Endothelial cell (in vitro differentiated cells): Measurements from ENCODE around the gene FBXL7. TPM values are rescaled to one million over a fixed set of nuclear protein-coding genes. Genes with fewer than 3 reads are reported as not detected.

Experiments used
- DNase-seq: peaks from one replicate; pipeline ENCODE4 v3.0.0; 2021; ENCODE audit warnings: low spot score
- H3K27ac Mint-ChIP-seq: one replicate; pipeline ENCODE4 v1.8.0; 2021; ENCODE audit warnings: mixed read lengths, inconsistent platforms; ENCODE audit not compliant: unreplicated experiment
- H3K27me3 Mint-ChIP-seq: one replicate; pipeline ENCODE4 v1.8.0; 2021; ENCODE audit warnings: mild to moderate bottlenecking, moderate library complexity, mixed read lengths, inconsistent platforms; ENCODE audit not compliant: unreplicated experiment
- H3K36me3 Mint-ChIP-seq: one replicate; pipeline ENCODE4 v1.8.0; 2021; ENCODE audit warnings: mild to moderate bottlenecking, low read depth, mixed read lengths, inconsistent platforms; ENCODE audit not compliant: unreplicated experiment
- H3K4me1 Mint-ChIP-seq: one replicate; pipeline ENCODE4 v1.8.0; 2021; ENCODE audit warnings: mild to moderate bottlenecking, mixed read lengths, inconsistent platforms; ENCODE audit not compliant: unreplicated experiment
- H3K4me3 Mint-ChIP-seq: one replicate; pipeline ENCODE4 v1.8.0; 2021; ENCODE audit warnings: mild to moderate bottlenecking, mixed read lengths, inconsistent platforms; ENCODE audit not compliant: unreplicated experiment
- H3K9me3 Mint-ChIP-seq: one replicate; pipeline ENCODE4 v1.8.0; 2021; ENCODE audit warnings: mixed read lengths, inconsistent platforms; ENCODE audit not compliant: unreplicated experiment
- CTCF ChIP-seq: fragments of 200-600 bp; sonication (generic); IDR thresholded peaks from one replicate; pipeline ENCODE4 v1.5.0; 2021; ENCODE audit warnings: antibody characterized with exemption; ENCODE audit not compliant: unreplicated experiment
- microRNA-seq: library from miRNA; unstranded; fragments of <30 nt; microRNA quantifications from one replicate; pipeline ENCODE4, GENCODE V29; 2020; ENCODE audit not compliant: unreplicated experiment
- total RNA-seq: library from RNA; stranded (reverse); fragmentation: NEBNext Ultra II Directional; extraction: Animal tissue kit (Norgen Biotek cat#: 25700); gene quantifications from one replicate; pipeline ENCODE4 v1.2.1, GENCODE V29; 2021; ENCODE audit not compliant: unreplicated experiment

The FBXL7 gene
- total RNA-seq, 1 donor from 2014 or later: 63.8 TPM

- TF ChIP-seq CTCF: no peak
- no peak overlapping the region for H3K27ac Mint-ChIP-seq
- no peaks in the 10 kb centered on the region for H3K36me3 Mint-ChIP-seq
- DNase-seq: no peak
- H3K9me3 Mint-ChIP-seq: no peaks in the 10 kb centered on the region
- H3K27me3 Mint-ChIP-seq: peaks cover 1% of the 10 kb centered on the region
- H3K4me1 Mint-ChIP-seq: no peaks in the 10 kb centered on the region
- H3K4me3 Mint-ChIP-seq: no peak overlapping the region
Observed at GRCh38 chr5:15977851-15978250, 477.9 kb downstream of the FBXL7 start.

- TF ChIP-seq CTCF: no peak
- no peaks in the 10 kb centered on the region for H3K36me3 Mint-ChIP-seq
- peaks cover 1% of the 10 kb centered on the region for H3K27me3 Mint-ChIP-seq
- no peak overlapping the region for H3K27ac Mint-ChIP-seq
- no peaks in the 10 kb centered on the region for H3K4me1 Mint-ChIP-seq
- no peak for DNase-seq
- H3K9me3 Mint-ChIP-seq: no peaks in the 10 kb centered on the region
- H3K4me3 Mint-ChIP-seq: no peak overlapping the region
Observed at GRCh38 chr5:15980835-15981234, 480.9 kb downstream of the FBXL7 start.

- no peak for DNase-seq
- Mint-ChIP-seq H3K27ac (no peak overlapping the region), H3K36me3 (no peaks in the 10 kb centered on the region), H3K4me3 (no peak overlapping the region), H3K27me3 (no peaks in the 10 kb centered on the region), H3K9me3 (no peaks in the 10 kb centered on the region), H3K4me1 (no peaks in the 10 kb centered on the region)
- no peak for TF ChIP-seq CTCF
Observed at GRCh38 chr5:15983392-15983791, 483.4 kb downstream of the FBXL7 start.

Small RNAs within 50 kb of the gene (microRNA-seq; reads per million reads assigned to microRNA genes)
- gene MIR887: 5,303 reads per million, percentile 98 among the genes with 10 or more reads in this experiment
